Measurements from ENCODE around the gene ZNF48.

Gene ZNF48

DNA sequence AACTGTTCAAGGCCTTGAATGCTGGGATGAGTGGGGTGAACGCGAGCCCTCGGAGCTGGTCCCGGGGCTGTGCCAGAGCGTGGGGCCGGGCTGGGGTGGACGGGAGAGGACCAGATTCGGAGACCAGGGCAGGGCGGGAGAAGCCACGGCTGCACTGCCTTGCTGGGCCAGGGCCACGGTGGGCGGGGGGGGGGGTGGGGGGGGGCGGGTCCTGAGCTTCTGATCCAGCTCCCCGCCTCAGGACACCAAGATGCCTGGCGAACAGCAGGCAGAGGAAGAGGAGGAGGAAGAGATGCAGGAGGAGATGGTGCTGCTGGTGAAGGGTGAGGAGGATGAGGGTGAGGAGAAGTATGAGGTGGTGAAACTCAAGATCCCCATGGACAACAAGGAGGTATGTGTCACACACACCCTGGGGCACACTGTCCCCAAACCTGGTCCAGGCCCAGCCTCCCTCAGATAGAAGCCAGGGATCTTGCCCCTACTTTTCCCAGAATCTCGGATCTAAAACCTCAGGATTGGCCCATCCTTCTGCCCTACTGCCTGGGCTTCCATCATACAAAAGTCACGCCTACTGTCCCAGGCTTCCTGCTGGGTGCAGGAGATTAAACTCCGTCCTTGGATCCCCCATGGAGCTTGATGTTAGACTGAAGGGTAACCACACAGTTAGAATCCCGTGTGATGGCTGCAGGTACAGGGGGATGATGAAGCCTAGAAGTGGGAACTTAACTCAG lies 12.7 kb downstream of the ZNF48 start:
- DNase-seq: no peak

DNA sequence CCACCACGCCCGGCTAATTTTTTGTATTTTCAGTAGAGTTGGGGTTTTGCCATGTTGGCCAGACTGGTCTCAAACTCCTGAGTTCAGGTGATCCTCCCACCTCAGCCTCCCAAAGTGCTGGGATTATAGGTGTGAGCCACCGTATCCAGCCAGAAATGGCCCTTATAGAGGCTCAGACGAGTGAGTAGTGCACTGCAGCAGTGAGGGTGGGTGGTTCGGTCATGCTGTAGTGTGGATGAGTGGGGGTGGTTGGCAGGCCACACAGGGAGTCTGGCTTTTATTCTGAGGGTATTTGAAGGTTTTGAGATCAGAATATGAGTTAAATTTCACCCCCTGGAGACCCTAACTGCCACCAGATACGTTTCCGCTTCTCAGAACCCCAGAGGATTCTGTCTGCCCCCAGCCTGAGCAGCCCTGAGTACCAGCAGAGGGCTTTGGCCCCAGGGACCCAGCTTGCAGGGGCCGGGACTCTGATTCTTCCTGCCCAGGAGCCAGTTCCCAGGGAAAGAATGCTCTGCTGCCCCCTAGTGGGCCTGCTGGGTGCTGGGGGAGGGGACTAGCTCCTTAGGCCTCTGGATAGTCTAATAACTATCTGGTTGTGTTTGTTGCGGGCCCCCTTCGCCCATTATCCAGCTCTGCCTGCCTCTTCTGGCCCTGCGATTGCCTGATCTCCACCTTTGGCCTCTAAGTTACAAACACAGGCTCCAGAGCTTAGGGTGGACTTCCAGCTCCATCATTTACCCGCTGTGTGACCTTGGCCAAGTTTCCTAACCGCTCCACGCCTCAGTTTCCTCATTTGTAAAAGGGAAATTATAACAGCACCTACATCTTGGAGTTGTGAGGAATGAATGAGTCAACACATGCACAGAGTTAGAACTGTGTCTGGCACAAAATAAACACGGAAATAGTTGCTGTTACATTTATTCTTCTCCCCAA lies 14.2 kb downstream of the ZNF48 start:
- peak; percentile 94 for DNase-seq

DNA sequence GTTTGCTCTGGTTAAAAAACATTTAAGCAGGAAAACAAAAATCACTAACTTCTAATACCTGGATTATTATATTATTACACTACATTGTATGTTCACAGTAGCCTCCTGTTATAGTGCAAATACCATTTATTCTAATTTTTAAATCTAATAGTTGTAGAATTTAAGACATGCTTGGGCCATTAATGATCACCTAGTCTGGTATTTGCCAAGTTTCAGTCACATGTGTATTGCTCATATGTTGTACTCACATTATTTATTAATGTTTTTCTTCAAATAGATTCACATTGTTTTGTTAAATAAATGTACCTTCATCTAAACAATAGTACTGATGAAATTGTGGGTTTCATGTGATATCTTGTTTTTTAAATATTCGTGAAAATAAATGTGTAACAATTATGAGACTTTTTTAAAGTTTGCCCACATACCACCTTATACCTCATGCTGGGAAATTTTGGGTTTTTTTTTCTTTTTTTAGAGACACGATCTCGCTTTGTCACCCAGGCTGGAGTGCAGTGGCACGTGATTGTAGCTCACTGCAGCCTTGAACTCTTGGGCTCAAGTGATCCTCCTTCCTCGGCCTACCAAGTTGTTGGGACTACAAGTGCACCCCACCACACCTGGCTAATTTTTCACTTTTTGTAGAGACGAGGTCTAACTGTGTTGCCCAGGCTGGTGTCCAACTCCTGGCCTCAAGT lies 18.0 kb downstream of the ZNF48 start:
- DNase-seq: no peak

DNA sequence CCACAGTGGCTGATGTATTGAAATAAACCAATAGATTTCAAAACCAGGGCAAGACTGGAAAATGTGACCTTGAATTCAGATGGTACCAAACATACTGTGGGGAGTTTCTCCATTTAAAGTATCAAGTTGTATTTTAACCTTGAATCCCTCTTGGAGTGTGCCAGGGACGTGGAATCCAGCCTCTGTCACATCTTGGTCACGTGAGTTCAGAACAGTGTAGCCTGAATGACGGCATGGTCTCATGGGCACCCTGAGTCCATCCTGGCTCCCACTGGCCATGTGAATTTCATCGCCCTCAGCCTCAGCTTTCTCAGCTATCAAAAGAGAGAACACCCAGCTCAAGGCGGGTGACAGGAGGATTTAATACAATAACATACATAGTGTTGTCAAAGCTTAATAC lies 18.9 kb downstream of the ZNF48 start:
- DNase-seq: no peak

DNA sequence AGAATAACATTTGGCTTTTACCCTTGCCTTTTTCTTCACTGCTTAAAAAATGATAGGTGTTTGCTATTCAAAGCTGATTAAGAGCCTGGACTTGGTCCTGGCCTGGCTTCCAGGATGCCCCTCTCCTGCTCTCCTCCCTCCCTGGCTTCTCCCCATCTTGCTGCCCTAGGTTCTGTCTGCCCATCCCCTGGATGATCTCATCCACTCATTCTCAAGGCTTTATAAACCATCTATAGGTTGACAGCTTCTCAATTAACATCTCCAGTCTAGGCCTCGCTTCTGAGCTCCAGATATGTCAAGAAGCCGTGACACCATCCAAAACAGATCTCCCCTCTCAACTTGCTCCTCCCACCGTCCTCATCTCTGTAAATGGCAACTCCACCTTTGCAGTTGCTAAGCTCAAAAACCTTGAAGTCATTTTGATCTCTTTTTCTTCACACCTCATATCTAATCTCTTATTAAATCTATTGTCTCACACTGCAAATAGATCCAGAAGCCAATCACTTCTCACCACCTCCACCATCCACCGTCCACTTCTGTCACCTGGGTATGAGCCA lies 20.9 kb downstream of the ZNF48 start:
- DNase-seq: no peak

DNA sequence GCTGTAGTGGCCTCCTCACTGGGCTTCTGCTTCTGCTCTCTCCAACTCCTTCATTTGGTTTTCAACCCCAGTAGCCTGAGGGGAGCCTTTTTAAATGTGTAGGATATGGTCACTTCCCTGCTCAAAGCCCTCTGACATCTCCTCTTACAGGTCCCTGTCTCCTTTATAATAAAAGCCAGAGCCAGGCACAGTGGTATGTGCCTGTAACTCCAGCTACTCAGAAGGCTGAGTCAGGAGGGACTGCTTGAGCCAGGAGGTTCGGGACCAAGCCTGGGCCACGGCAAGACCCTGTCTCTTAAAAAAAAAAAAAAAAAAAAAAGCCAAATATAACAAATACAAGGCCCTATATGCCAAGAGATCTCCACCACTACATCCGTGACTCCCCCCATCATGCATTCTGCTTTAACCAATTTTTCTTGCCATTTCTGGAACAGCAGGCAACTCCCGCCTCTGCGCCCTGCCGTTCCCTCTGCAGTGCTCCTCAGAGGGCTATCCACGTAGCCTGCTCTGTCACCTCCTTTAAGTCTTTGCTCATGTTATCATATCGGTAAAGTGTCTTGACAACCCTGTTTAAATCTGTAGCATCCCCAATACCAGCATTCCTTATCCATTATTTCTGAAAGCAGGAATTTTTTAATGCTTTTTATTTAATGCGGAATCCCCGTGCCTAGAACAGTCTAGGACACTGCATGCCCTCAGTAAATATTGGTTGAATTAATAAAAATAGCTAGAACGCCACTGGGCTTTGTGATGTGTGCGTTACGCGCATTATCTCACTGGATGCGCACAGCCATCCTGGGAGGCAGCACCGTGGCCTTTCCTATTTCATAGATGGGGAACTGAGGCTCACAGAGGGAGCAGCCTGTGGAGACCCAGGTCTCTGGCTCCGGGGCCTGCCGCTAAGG lies 21.7 kb downstream of the ZNF48 start:
- no peak for DNase-seq

DNA sequence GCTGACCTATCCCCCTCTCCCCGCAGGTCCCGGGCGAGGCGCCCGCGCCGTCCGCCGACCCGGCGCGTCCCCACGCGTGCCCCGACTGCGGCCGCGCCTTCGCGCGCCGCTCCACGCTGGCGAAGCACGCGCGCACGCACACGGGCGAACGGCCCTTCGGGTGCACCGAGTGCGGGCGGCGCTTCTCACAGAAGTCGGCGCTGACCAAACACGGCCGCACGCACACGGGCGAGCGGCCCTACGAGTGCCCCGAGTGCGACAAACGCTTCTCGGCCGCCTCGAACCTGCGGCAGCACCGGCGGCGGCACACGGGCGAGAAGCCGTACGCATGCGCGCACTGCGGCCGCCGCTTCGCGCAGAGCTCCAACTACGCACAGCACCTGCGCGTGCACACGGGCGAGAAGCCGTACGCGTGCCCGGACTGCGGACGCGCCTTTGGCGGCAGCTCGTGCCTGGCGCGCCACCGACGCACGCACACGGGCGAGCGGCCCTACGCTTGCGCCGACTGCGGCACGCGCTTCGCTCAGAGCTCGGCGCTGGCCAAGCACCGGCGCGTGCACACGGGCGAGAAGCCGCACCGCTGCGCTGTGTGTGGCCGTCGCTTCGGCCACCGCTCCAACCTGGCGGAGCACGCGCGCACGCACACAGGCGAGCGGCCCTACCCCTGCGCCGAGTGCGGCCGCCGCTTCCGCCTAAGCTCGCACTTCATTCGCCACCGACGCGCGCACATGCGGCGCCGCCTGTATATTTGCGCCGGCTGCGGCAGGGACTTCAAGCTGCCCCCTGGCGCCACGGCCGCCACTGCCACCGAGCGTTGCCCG lies 22.5 kb downstream of the ZNF48 start:
- peak; percentile 99 for DNase-seq

DNA sequence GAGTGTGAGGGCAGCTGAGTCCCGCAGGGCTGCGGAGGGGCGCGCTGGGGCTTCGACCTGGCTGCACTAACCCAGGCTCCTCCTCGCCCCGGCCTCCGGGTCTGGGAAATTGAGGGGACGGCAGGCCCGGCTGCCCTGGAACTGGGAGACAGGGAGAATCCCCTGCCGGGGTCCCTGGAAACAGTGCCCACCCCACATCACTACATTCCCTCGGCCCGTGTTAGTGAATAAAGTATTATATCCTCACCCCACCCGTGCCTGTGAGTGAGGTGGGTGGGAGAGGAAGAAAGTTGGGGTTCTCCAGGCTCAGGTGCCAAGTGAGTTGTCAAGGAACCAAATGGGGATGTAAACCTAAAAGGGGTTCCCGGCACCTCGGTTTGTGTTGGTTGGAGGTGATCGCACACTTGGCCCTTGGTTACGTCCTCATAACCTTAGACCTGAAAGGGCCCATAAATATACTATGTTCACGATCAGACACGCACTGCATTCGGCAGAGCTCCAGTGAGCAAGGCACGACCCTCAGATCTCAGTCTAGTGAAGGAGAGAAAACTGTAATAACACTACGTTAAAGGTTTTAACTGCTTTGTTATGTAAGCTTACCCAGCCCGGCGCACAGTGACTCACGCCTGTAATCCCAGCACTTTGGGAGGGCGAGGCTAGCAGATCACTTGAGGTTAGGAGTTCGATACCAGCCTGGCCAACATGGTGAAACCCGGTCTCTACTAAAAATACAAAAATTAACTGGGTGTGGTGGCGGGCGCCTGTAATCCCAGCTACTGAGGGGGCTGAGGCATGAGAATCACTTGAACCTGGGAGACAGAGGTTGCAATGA lies 23.3 kb downstream of the ZNF48 start:
- no peak for DNase-seq

DNA sequence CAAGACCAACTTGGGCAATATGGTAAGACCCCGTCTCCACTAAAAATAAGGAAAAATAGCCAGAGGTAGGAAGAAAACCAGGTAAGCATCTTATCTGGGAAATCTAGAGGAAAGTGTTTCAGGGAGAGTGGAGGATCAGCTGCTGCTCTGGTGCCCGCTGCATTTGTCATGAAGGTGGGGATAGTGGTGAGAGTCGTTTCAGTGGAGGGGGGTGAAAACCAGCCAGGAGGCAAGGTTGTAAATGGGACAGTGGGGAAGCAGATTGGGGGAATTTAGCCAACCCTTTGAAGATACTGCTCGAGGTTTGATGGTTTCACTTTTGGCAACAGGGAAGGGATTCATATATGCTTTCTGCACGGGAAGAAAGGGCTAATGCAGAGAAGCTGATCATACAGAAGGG lies 25.8 kb downstream of the ZNF48 start:
- no peak for DNase-seq

DNA sequence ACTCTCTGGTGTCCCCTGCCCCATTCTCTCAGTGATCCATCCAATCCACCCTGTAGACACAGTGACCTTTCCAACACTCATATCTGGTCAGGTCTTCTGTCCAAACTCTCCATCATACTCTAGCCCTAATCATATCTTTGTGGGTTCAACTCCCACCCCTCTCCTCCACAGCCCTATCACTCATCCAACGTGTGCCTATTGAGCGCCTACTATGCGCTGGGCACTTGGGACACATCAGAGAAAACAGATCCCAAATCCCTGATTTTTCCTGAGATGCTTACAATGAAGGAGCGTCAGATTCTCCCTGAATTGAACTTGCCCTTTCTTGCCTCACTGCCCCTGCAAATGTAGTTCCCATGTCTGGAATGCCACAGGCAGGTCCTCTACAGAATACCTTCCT lies 32.8 kb downstream of the ZNF48 start:
- DNase-seq: no peak

DNA sequence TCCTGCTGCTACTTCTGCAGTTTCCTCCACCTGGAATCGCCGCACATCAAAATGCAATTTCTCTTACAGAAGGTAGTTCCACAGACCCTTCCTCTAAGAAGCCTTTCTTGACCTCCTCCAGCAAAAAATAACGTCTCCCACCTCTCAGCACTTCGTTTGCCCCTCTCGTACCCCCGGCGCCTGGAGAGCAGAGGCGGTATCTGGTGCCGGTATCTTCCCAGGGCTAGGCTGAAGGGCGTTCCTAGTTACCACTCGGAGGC lies 34.1 kb downstream of the ZNF48 start:
- DNase-seq: no peak

DNA sequence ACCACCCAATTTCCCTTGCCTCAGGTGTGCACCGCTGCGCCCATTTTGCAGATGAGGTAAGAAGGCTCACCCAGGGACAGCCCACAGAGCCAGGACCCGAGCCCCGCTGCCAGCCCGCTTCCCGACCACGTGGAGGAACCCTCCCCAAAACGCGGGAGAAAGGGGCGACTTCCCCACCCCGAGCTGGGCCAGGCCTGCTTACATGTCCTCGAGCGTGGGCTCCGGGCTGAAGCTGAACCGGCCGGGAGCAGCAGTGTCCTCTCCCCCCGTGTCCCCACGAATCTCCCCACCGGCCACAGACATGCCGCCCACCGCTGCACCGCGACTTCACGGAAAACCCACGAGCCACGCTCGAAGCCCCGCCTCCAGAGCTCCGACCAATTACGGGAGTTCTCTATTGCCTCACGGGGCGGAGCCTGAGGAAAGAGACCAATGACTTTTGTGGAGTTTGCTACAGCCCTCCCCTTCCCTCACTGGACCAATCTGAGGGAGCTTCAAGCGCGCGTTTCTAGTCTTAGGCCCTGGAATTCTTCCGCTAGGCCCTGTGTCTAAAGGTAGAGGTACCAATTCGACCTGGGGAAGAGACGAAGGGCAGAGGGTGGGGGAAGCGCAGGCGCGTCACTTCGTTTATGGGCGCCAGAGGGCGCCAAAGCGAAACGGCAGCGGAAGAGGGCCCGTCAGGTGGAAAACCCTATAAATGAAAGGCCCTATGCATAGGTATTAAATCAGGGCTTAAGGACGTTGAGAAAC lies 34.6 kb downstream of the ZNF48 start, which contains the start of gene DCTPP1:
TSS of gene DCTPP1 (minus strand) at position 353 of the 750 bp plus-strand sequence. CDS start at position 303, 50 bp downstream.
- peak; percentile 100 for DNase-seq

DNA sequence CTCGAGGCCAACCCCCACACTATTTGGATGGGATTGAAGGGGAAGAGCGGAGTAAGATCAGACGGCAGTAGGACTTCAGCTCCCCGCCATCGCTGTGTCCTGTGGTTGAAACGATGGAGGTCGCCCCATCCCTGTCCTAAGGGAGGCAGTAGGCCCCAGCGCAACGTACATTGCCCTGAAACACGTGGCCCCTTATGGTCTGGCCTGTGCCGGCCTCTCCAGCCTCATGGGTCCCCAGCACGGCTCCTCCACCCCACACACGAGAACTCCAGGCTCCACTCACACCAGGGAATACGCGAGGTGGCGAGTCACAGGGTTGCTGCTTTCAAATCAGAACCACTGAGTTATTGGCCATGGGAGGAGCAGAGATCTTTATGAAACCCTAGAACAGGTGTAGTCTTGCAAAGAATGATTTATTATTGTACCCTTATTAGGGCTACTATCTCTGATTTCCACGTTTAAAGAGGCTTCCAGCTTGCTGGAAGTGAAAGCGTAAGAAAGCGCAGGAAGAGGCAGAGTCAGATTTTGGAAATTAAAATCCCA lies 35.3 kb downstream of the ZNF48 start:
- no peak for DNase-seq

DNA sequence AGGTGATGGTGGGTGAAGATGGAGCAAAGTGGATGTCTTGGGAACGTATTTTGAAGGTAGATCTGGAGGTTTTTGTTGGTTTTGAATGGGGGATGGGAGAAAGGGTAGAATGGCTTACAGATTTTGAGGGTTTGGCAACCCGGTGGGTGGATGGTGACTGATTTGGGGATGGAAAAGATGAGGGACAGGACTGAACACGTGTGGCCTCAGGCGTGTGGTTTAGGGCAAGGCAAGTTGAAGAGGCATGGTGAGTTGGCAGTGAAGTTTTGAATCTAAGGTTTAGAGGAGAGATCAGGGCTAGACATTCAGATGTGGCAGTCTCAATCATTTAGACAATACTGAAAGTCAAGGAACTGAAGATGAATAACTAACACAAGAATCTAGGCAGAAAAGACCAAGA lies 39.6 kb downstream of the ZNF48 start:
- no peak for DNase-seq

DNA sequence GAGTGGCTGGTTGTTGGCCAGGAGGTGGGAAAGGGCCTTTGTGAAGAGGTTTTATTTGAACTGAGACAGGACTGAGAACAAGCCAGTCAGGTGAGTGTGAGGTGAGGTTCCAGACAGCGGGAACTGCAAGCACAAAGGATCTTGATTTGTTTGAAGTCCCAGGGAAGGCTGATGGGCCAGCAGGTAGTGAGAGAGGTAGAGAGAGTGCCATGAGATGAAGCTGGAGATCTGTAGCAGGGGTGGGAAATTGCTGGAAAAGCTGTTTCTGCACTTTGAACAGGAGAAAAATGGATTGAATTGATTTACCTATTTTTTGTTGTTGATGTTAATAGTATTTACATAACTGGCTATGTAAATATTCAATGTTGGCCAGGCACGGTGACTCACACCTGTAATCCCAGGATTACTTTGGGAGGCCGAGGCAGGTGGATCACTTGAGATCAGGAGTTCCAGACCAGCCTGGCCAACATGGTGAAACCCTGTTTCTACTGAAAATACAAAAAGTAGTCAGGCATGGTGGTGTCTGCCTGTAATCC lies 42.4 kb downstream of the ZNF48 start:
- no peak for DNase-seq

DNA sequence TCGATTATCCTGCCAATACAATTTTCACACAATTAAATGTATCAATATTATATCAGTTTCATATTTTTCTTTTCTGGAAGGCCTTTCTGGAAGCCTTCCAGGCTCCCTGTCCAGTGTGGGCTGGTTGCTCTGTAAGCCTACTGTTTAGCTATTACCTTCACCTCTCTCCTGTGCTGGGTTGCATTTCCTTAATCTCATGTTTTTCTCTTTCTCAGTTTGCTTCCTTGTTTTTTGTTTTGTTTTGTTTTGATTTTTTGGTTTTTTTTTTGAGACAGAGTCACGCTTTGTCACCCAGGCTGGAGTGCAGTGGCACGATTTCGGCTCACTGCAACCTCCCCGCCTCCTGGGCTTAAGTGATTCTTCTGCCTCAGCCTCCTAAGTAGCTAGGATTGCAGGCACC lies 43.6 kb downstream of the ZNF48 start:
- no peak for DNase-seq

DNA sequence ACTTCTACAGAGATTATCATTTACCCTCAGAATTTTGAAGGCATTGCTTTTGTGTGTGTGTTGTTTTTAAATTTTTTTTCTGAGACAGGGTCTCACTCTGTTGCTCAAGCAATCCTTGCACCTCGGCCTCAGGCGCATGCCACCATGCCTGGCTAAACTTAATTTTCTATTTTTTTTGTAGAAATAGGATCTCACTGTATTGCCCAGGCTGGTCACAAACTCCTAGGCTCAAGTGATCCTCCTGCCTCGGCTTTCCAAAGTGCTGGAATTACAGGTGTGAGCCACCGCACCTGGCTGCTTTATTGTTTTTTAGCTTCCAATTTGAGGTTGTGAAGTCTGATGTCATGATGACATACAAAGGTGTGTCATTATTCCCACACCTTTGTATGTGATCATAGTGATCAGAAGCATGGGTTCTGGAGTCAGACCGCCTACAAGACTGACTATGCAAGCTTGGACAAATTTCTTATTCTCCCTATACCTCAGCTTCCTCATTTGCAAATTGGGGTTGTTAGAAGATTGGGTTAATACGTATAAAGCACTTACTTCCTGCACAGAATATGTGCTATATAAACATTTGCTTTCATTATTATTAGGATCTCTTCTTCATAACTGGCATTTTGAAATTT lies 44.6 kb downstream of the ZNF48 start:
- no peak for DNase-seq

DNA sequence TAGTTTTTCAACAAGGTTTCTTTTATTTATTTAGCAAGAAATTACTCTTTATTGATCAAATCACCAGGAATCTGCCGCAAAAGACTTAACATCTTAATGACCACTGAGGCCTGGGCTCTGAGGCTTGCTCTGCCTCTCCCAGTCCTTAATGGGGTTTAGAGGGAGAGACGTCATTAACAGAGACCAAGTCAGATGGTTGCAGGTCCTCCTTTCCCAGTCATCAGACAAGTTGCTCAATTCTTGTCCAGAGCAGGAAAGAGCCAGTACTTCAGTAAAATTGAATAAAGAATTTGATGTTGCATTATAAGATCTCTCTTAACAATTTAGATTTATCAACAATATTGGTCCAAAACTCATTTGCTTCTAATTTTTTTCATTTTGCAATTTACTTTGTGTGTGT lies 48.4 kb downstream of the ZNF48 start:
- DNase-seq: no peak
